NT2/D1 (cell line): Measurements from ENCODE around the gene ORM1.

Experiments used
- SUZ12 ChIP-seq: IDR thresholded peaks from 2 replicates; pipeline ENCODE4 v1.6.1; 2011; ENCODE audit not compliant: insufficient read length, insufficient read depth; ENCODE audit errors: extremely low read depth
- YY1 ChIP-seq: IDR thresholded peaks from 2 replicates; pipeline ENCODE4 v1.6.1; 2011; ENCODE audit not compliant: insufficient read length, insufficient read depth
- ZNF274 ChIP-seq: IDR thresholded peaks from 2 replicates; pipeline ENCODE4 v1.6.1; 2011; ENCODE audit warnings: mild to moderate bottlenecking, low read depth, low read length

DNA sequence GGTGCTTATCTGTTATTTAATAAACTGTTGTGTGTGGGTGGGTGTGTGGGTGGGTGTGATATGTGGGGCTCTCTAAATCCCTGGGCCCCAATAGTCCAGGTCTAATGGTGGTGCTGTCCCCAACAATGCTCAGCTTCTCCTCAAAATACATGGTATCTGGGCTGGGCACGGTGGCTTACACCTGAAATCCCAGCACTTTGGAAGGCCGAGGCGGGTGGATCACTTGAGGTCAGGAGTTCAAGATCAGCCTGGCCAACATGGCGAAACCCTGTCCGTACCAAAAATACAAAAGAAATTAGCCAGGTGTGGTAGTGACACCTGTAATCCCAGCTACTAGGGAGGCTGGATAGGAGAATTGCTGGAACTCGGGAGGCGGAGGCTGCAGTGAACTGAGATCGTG is 4.5 kb upstream of the ORM1 start:
- TF ChIP-seq ZNF274 (no peak), YY1 (no peak), SUZ12 (no peak)
